Erythroblast (primary cell): ENCODE measurements around the gene PADI2.

Source experiments
- GATA1 ChIP-seq: IDR thresholded peaks from 2 replicates; pipeline ENCODE4 v1.6.1; 2011; ENCODE audit warnings: low read depth, mild to moderate bottlenecking, control low read depth, low read length, moderate library complexity
- POLR2A ChIP-seq: IDR thresholded peaks from 2 replicates; pipeline ENCODE4 v1.6.1; 2011; ENCODE audit warnings: mild to moderate bottlenecking, low read length

DNA sequence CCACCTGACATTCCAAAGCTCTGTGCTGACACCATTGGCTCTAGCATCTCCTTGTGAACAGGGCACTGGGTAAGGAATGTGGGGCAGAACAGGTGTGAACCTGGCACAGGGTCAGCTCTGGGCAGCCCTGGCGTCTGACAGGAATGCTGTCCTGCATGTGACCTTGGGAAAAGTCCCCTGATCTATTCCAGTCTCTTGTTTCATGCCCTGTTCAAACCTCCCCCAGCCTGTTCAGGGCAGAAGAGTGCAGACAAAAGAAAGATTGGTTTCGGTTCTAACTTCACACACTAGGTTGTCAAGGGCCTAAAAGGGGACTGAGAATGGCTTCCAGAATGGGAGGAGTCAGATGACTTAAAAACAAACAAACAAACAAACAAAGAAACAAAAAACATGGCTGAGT is 37.8 kb downstream of the PADI2 start:
- TF ChIP-seq POLR2A = no peak
- no peak for TF ChIP-seq GATA1
